Cardiac septum (tissue), 1 donor: ENCODE data around the gene CEP63. TPM values are rescaled to one million over a fixed set of nuclear protein-coding genes. Genes with fewer than 3 reads are reported as not detected.
A peak's percentile ranks its signal among the peaks of the same experiment; 100 is the strongest.

Experiments
- DNase-seq: peaks from one replicate; pipeline ENCODE4 v3.0.0-alpha.2; 2020; ENCODE audit warnings: low spot score
- intact Hi-C: fragments of 100-400 bp; cut with DNase I; formaldehyde crosslinking; loops from one replicate; pipeline ENCODE4 v1.14.0; 2022
- total RNA-seq: library from RNA; stranded (reverse); fragmentation: NEBNext Ultra II Directional; extraction: Animal tissue kit (Norgen Biotek cat#: 25700); gene quantifications from one replicate; pipeline ENCODE4 v1.2.1, GENCODE V29; 2021
- donor health status: DM: no; HTN: no; CAD: no.

The CEP63 gene
- total RNA-seq, 1 donor from 2014 or later = 32.1 TPM

DNA sequence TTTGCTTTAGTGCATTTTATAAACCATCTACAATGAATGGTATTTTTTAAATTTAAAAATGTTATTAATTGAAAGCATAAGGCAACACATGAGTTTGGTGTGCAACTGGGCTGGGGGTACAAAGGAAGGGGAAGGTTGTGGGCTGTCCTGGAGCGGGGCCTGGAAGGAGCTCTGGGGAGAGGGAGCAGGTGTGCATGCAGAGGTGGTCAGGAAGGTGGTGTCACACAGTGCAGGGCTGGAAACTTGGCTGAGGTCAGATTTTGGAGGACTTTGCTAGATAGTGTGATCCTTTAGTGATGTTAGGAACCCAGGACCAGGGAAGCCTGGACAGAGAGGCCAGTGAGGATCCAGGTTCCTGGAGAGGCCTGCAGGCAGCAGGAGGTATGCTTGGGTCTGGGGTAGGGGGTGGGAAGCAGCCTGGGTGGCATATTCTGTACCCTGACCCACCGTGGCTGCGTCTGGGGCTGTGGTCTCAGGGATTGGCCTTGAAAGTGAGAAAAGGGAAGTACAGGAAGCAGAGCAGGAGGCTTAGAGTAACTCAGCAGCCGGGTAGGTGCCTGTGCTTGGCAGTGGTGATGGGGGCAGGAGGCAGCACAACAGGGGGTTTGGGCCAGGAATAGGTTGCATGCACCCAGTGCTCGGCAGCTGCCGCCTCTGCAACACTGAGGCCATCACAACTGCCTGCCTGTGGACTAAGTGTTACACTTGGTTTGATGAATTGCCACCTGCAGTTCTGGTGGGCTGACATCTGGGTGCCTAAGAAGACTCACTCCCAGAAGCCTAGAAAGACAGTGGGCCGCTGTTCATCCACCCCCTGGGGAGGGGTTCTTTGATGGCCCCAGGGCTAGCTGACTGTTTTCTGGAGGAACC, 132.0 kb downstream of the CEP63 start:
- intact Hi-C loops = no loop called here
- no peak for DNase-seq

DNA sequence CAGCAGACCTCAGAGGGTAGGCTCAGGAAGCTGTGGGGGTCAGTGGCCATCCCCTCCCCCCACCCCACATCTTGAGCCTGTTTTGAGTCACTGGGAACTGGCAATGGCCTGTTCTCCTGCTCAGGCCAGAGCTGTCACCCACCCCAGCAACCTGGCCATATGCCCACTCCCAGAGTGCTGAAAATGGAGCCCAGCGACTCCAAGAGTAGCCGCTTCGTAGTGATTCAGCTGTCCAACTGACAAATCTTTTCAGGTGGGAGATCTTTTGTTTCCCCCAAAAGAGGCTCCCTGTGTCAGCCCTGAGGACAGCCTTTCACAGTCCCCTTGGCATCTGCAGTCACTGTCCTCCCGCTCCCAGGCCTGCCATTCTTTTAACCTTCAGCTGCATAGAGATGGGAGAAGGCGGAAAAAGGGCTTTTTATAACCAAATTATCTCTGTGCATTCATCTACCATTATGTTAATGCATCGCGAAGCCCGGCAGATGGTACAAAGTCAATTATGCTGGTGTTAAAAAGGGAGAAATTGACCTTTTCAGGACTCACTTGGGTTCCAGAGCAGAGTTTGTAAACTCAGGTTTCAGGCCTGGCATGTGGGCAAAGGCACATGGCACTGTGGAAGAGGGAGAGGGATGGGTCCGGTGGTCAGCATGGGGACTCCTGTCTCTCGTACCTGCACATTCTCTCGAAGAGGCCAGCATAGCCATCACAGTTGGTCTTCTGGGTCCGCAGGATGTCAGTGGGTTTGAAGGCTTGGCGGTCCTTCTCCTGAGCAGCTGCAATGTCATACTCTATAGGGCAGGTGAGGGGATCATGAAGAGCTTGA, 132.8 kb downstream of the CEP63 start:
- no peak for DNase-seq
- intact Hi-C loops = no loop called here

DNA sequence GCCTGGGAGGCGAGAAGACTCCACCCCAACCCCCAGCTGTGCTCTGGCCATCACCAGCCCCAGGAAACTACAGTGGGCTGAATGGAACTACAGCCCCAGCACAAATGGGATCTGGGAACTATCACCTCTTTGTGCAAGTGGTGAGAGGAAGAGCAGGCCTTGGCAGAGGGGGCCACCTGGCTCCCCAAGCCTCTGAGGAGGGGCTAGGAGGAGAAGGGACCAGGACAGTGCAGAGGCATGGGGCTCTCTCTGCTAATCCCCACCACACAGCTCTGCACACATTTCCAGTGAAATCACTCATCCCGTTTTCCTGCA, 133.4 kb downstream of the CEP63 start:
- intact Hi-C loops = no loop called here

DNA sequence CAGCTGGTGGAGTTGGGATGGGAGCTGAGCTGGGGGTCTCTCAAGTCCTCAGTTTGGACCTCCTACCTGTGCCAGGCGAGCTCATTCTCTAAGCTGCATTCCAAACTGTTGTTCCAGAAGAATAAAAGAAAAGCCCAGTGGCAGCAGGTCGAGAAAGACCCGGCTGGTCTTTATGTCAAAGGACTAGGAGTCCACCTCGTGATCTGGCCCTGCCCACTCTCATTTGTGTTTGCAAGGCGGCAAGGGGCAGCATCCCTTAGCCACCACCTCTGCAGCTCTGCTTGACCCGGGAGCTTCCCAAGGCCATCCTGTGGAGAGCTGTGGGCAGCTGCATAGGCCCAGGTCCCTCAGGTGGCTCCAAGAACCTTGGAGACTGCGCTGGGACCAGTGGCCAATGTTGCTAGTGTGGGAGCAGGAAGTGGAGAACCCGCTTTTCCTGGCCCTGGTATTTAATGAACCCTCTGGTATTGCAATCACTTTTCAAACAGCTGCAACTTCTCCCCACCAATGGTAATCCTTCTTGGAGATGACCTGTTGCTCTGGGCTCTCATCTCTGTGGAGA, 134.1 kb downstream of the CEP63 start:
- intact Hi-C loops = no loop called here
- DNase-seq = no peak

More for the DNA sequence above, 133.4 kb downstream of the CEP63 start:
- DNase-seq = no peak

DNA sequence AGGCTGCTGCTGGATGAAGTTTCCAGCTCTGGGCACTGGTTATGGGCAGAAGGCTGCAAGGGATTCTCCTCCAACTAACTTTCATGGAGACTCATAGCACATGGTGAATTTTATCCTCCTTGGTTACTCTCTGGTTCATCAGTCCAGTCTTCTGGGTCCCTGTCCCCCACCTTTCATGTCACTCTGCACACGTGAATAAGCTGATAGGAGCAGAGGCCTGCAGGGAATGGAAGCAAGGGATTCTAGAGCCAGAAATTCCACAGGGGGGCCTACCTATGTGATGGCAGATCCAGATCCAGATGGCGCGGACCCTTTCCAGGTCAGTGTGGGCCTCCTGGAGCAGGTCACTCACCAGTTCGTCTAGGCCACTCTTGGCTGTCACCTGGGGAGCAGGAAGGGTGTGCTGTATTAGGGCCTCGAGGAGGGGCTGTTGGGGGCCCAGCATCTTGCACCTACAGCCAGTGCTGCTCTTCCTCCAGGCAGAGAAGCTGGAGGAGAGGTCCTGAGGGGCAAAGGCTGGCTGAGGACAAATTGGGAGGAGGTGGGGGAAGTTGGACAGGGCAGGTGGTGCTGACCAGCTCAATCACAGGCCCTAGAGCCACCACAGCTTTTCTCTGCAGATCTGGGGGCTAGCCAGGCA, 134.7 kb downstream of the CEP63 start:
- peak; percentile 36 for DNase-seq
- intact Hi-C loops = no loop called here

DNA sequence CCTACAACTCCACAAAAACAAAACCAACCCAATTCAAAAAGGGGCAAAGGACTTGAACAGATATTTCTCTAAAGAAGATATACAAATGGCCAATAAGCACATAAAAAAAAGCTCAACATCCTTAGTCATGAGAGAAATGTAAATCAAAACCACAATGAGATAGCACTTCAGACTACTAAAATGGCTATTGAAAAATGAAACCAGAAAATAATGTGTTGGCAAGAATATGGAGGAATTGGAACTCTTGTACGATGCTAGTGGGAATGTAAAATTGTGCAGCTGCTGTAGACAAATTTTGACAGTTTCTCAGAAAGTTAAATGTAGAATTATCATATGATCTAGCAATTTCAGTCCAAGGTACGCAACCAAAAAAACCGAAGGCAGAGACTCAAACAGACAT, 136.0 kb downstream of the CEP63 start:
- no peak for DNase-seq
- intact Hi-C loops = no loop called here

DNA sequence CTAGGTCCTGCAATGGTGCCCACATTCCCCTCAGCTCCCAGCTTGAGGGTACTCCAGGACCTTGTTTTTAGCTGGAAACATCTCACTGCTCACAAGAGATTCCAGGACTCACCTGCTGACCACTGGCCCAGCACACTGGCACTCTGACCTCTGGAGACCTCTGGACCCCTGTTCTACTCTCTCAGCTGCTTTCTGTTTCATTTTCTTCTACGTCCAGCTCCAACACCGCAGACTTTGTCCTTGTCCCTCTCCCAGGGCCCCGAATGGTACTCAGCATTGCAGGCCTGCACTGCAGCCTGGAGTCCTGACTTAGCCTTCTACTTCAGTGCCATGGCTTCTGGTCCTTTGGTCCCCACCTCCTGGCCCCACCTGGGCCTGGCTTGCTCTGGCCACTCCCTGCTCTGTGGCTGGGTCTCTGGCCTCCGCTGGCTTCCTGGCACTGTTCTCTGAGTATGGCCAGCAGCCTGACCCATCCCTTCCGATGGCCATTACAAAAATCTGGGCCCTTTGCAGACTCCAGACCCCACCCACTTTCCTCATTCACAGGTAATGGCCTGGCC, 137.0 kb downstream of the CEP63 start:
- peak; percentile 74 for DNase-seq
- intact Hi-C loops = no loop called here

DNA sequence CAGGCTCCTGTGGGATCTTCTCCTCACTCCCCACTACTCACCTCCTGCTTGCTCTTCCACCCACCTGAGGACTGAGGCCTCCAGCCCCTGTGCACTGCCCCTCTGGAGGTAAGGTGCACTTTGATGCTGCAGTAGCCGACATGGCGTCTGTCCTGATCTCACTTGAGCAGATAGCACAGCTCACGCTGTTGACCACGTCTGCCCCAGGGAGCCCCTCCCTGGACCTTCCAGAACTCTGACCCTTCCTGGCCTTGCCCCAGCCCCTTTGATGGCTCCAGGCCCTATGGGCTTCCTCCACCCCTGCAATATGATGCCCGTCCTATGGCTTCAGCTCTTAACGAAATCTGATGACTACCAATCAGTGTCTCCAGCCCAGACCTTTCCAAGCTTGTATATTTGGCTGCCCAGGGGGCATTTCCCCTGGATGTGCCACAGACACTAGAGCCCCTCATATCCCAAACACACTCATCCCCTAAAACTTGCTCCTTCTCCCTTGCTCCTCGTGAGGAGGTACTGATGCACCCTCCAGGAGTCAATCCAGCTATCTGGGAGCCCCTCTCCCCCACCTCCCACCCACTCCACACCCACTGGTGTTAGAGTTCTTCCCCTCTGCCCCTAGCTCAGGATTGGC, 137.9 kb downstream of the CEP63 start:
- intact Hi-C loops = no loop called here
- peak; percentile 12 for DNase-seq

Other genes starting within 250 kb of the CEP63 start
- 44.2 TPM for gene RYK, start 235.2 kb upstream of the CEP63 start, total RNA-seq
- gene AMOTL2, start 111.6 kb upstream of the CEP63 start, total RNA-seq = 64.6 TPM
- 85.6 TPM for gene ANAPC13, start 72 bp upstream of the CEP63 start, total RNA-seq
- 3.9 TPM for gene KY, start 165.0 kb downstream of the CEP63 start, total RNA-seq